ENCODE results near the gene ADAT2.
"Not testable (repeated sequence)": the region's sequence is repeated elsewhere in the genome, so short reads cannot be mapped to it uniquely, and the experiment has no call there.

ADAT2 gene

GRCh38 chr6:143450453-143451371 is at the start of gene ADAT2, which contains the start of gene PEX3:
ADAT2 (minus strand) TSS chr6:143450695; CDS start chr6:143450658, 37 bp downstream.
PEX3 (plus strand) TSS chr6:143450805; CDS start chr6:143451043, 238 bp downstream.
- peak; percentile 82 for DNase-seq

- no peak for DNase-seq
Measured at GRCh38 chr6:143498428-143498827, 47.9 kb upstream of the ADAT2 start.

- DNase-seq = no peak
Measured at GRCh38 chr6:143496974-143497373, 46.5 kb upstream of the ADAT2 start.

- no peak for DNase-seq
Measured at GRCh38 chr6:143490775-143491174, 40.3 kb upstream of the ADAT2 start.

GRCh38 chr6:143490244-143490643 is 39.7 kb upstream of the ADAT2 start:
- no peak for DNase-seq

GRCh38 chr6:143486752-143487151 is 36.3 kb upstream of the ADAT2 start:
- no peak for DNase-seq

GRCh38 chr6:143485967-143486366 is 35.5 kb upstream of the ADAT2 start:
- DNase-seq = no peak

GRCh38 chr6:143482593-143482992 is 32.1 kb upstream of the ADAT2 start:
- no peak for DNase-seq

GRCh38 chr6:143478479-143479062 is 28.1 kb upstream of the ADAT2 start:
- DNase-seq = no peak

- DNase-seq = no peak
Measured at GRCh38 chr6:143476545-143476944, 26.1 kb upstream of the ADAT2 start.

GRCh38 chr6:143471822-143472221 is 21.3 kb upstream of the ADAT2 start:
- DNase-seq = no peak

GRCh38 chr6:143468823-143469222 is 18.3 kb upstream of the ADAT2 start:
- DNase-seq = not testable (repeated sequence)

GRCh38 chr6:143468026-143468425 is 17.5 kb upstream of the ADAT2 start:
- no peak for DNase-seq

GRCh38 chr6:143465546-143465945 is 15.1 kb upstream of the ADAT2 start:
- no peak for DNase-seq

GRCh38 chr6:143457563-143458359 is 7.3 kb upstream of the ADAT2 start:
- no peak for DNase-seq

GRCh38 chr6:143451531-143451930 is 1.0 kb upstream of the ADAT2 start:
- DNase-seq = no peak

- no peak for DNase-seq
Measured at GRCh38 chr6:143449714-143450452, 612 bp downstream of the ADAT2 start.

GRCh38 chr6:143449082-143449713 is 1.3 kb downstream of the ADAT2 start:
- DNase-seq = no peak

- not testable (repeated sequence) for DNase-seq
Measured at GRCh38 chr6:143447865-143448264, 2.6 kb downstream of the ADAT2 start.

GRCh38 chr6:143443096-143443495 is 7.4 kb downstream of the ADAT2 start:
- no peak for DNase-seq

GRCh38 chr6:143441680-143442545 is 8.6 kb downstream of the ADAT2 start:
- DNase-seq = no peak

Measured in activated T-cell treated with anti-CD3 and anti-CD28 coated beads for 4 hours (primary cell).